ENCODE measurements around the gene LDB3. TPM values are rescaled to one million over a fixed set of nuclear protein-coding genes. Genes with fewer than 3 reads are reported as not detected.

The LDB3 gene
- total and polyA plus RNA-seq, 9 of the 15 experiments (the other 6 are each of a cell fraction or from before 2014, with no cell fraction given) = 0.03 TPM; not detected in 8

GRCh38 chr10:86710987-86711512, 42.7 kb downstream of the LDB3 start (continued):
- TF ChIP-seq SIX5 (IDR thresholded peaks at IDR 0.05; ENCODE audit: borderline replicate concordance in 1 of 2, insufficient read depth in 1 of 2, low read depth in 1 of 2, low read length in 2 of 2) (no peak), SMARCA4 (IDR thresholded peaks at IDR 0.05) (no peak), ZNF134 (CRISPR knock-in tag; conservative IDR thresholded peaks at IDR 0.05) (no peak), ZNF146 (CRISPR knock-in tag; IDR thresholded peaks at IDR 0.05; ENCODE audit: unreplicated experiment) (no peak), MCM2 (IDR thresholded peaks at IDR 0.05; ENCODE audit: low read depth) (no peak), ZNF384 (IDR thresholded peaks at IDR 0.05; ENCODE audit: low read depth, low read length) (peak; percentile 23; the same call in 1 of the 2 replicates), KLF16 (IDR thresholded peaks at IDR 0.05) (no peak), ZNF184 (CRISPR knock-in tag; IDR thresholded peaks at IDR 0.05) (no peak), NKRF (IDR thresholded peaks at IDR 0.05; ENCODE audit: borderline replicate concordance) (no peak), KDM2B (CRISPR knock-in tag; IDR thresholded peaks at IDR 0.05) (peak; percentile 25; the same call in 1 of the 2 replicates), CHD2 (IDR thresholded peaks at IDR 0.05; ENCODE audit: low read depth, low read length) (no peak), CREB3L1 (IDR thresholded peaks at IDR 0.05; ENCODE audit: borderline replicate concordance, low read depth) (no peak), SMARCB1 (IDR thresholded peaks at IDR 0.05; ENCODE audit: insufficient read length, low read depth) (no peak), TCF7 (IDR thresholded peaks at IDR 0.05; ENCODE audit: borderline replicate concordance) (no peak), LCOR (CRISPR knock-in tag; IDR thresholded peaks at IDR 0.05) (no peak)
- TF ChIP-seq, protein P1, sequence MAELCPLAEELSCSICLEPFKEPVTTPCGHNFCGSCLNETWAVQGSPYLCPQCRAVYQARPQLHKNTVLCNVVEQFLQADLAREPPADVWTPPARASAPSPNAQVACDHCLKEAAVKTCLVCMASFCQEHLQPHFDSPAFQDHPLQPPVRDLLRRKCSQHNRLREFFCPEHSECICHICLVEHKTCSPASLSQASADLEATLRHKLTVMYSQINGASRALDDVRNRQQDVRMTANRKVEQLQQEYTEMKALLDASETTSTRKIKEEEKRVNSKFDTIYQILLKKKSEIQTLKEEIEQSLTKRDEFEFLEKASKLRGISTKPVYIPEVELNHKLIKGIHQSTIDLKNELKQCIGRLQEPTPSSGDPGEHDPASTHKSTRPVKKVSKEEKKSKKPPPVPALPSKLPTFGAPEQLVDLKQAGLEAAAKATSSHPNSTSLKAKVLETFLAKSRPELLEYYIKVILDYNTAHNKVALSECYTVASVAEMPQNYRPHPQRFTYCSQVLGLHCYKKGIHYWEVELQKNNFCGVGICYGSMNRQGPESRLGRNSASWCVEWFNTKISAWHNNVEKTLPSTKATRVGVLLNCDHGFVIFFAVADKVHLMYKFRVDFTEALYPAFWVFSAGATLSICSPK (IDR thresholded peaks at IDR 0.05; ENCODE audit: borderline replicate concordance) = no peak
- TF ChIP-seq, protein P2, sequence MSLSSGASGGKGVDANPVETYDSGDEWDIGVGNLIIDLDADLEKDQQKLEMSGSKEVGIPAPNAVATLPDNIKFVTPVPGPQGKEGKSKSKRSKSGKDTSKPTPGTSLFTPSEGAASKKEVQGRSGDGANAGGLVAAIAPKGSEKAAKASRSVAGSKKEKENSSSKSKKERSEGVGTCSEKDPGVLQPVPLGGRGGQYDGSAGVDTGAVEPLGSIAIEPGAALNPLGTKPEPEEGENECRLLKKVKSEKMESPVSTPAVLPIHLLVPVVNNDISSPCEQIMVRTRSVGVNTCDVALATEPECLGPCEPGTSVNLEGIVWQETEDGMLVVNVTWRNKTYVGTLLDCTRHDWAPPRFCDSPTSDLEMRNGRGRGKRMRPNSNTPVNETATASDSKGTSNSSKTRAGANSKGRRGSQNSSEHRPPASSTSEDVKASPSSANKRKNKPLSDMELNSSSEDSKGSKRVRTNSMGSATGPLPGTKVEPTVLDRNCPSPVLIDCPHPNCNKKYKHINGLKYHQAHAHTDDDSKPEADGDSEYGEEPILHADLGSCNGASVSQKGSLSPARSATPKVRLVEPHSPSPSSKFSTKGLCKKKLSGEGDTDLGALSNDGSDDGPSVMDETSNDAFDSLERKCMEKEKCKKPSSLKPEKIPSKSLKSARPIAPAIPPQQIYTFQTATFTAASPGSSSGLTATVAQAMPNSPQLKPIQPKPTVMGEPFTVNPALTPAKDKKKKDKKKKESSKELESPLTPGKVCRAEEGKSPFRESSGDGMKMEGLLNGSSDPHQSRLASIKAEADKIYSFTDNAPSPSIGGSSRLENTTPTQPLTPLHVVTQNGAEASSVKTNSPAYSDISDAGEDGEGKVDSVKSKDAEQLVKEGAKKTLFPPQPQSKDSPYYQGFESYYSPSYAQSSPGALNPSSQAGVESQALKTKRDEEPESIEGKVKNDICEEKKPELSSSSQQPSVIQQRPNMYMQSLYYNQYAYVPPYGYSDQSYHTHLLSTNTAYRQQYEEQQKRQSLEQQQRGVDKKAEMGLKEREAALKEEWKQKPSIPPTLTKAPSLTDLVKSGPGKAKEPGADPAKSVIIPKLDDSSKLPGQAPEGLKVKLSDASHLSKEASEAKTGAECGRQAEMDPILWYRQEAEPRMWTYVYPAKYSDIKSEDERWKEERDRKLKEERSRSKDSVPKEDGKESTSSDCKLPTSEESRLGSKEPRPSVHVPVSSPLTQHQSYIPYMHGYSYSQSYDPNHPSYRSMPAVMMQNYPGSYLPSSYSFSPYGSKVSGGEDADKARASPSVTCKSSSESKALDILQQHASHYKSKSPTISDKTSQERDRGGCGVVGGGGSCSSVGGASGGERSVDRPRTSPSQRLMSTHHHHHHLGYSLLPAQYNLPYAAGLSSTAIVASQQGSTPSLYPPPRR (CRISPR knock-in tag; IDR thresholded peaks at IDR 0.05; ENCODE audit: borderline replicate concordance) = no peak
